Left lung (tissue), 10 donors: ENCODE results near the gene ING4. TPM values are rescaled to one million over a fixed set of nuclear protein-coding genes. Genes with fewer than 3 reads are reported as not detected.

Experiments used
- ATAC-seq: fragments of 200-7000 bp; cut with Tn5 transposase; one replicate; pipeline ENCODE4 v1.9.1; 2020; ENCODE audit warnings: moderate library complexity
- DNase-seq, 4 donors: peaks; one replicate each; pipeline ENCODE4 v3.0.0-alpha.2; 2013 to 2020
- H3K27ac ChIP-seq, 2 donors: fragments of 200-600 bp; sonication (generic) in 1 of 2; one replicate each; pipeline versions ENCODE4 v1.5.0 to v1.8.0; 2020 to 2021
- H3K27me3 ChIP-seq, 2 donors: fragments of 200-600 bp; sonication (generic) in 1 of 2; one replicate each; pipeline versions ENCODE4 v1.5.0 to v1.8.0; 2020 to 2021
- H3K36me3 ChIP-seq, 2 donors: fragments of 200-600 bp; sonication (generic) in 1 of 2; one replicate each; pipeline versions ENCODE4 v1.5.0 to v1.8.0; 2020 to 2021
- H3K4me1 ChIP-seq, 2 donors: fragments of 200-600 bp; one replicate each; pipeline ENCODE4 v1.8.0; 2021
- H3K4me3 ChIP-seq, 2 donors: fragments of 200-600 bp; sonication (generic) in 1 of 2; one replicate each; pipeline versions ENCODE4 v1.5.0 to v1.8.0; 2020 to 2021; ENCODE audit warnings: mild to moderate bottlenecking in 1 of 2
- H3K9me3 ChIP-seq, 2 donors: fragments of 200-600 bp; sonication (generic) in 1 of 2; one replicate each; pipeline versions ENCODE4 v1.5.0 to v1.8.0; 2020 to 2021
- CTCF ChIP-seq, 2 donors: fragments of 200-600 bp; sonication (generic) in 1 of 2; IDR thresholded peaks; one replicate each; pipeline versions ENCODE4 v1.5.0 to v1.8.0; 2021; ENCODE audit warnings: antibody characterized with exemption in 2 of 2
- intact Hi-C, 2 donors: fragments of 100-400 bp; cut with DNase I; formaldehyde crosslinking; loops; one replicate each; pipeline versions ENCODE4 v1.11.2 to v1.14.2; 2022
- polyA plus RNA-seq, 6 donors: library from polyadenylated mRNA; unstranded; fragments of 120-200 nt; gene quantifications; one replicate each; pipeline ENCODE4 v1.2.1, GENCODE V29; 2013; ENCODE audit not compliant: insufficient read length in 6 of 6
- total RNA-seq, 2 donors: library from RNA; stranded (reverse); fragmentation: NEBNext Ultra II Directional; extraction: Animal tissue kit (Norgen Biotek cat#: 25700); gene quantifications; one replicate each; pipeline ENCODE4 v1.2.1, GENCODE V29; 2021
- donor health status: DM: no; HTN: yes; CAD: no.
- donor health status: DM: no; HTN: no; CAD: no.

The ING4 gene
- total and polyA plus RNA-seq, 8 donors: 23.1 to 113 (median 98.7) TPM

DNA sequence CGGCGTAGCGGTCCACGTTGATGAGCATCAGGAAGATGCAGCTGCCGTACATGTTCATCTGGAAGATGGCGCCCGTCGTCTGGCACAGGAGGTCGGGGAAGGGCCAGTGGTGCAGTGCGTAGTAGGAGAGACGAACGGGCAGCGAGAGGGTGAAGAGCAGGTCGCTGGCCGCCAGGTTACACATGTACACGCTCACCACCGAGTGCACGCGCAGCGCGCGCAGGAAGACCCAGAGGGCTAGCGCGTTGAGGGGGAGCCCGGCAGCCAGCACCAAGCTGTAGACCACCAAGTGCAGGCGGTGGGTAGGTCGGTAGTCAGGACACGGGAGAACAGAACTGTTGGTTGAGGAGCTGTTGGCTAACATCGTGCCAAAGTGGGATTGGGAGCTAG is 42.0 kb downstream of the ING4 start:
- intact Hi-C loops: no loop called here
- Histone ChIP-seq H3K36me3 (no peaks in the 10 kb centered on the region), H3K4me1 (peaks cover 0 to 17% of the 10 kb centered on the region in 2 donors), H3K27ac (no peak overlapping the region), H3K27me3 (peaks cover 0 to 15% of the 10 kb centered on the region in 2 donors), H3K9me3 (no peaks in the 10 kb centered on the region), H3K4me3 (peak overlapping the region in 1 of 2 donors; percentile 36)
- DNase-seq (no peak), ATAC-seq (no peak)
- TF ChIP-seq CTCF (IDR thresholded peaks at IDR 0.05): no peak

- DNase-seq (peak in 3 of 4 donors; percentile 56 to 91 (median 71)), ATAC-seq (peak; percentile 69)
- TF ChIP-seq CTCF (IDR thresholded peaks at IDR 0.05): peak; percentile 53 to 82
- H3K27me3 ChIP-seq: peaks cover 0 to 15% of the 10 kb centered on the region in 2 donors
- H3K4me3 ChIP-seq: peak overlapping the region in 1 of 2 donors; percentile 36
- H3K4me1 ChIP-seq: peaks cover 0 to 17% of the 10 kb centered on the region in 2 donors
- no peaks in the 10 kb centered on the region for H3K9me3 ChIP-seq
- no peak overlapping the region for H3K27ac ChIP-seq
- H3K36me3 ChIP-seq: no peaks in the 10 kb centered on the region
- intact Hi-C loops: no loop called here
These were observed 42.6 kb downstream of the ING4 start for GRCh38 chr12:6620137-6620884.

DNA sequence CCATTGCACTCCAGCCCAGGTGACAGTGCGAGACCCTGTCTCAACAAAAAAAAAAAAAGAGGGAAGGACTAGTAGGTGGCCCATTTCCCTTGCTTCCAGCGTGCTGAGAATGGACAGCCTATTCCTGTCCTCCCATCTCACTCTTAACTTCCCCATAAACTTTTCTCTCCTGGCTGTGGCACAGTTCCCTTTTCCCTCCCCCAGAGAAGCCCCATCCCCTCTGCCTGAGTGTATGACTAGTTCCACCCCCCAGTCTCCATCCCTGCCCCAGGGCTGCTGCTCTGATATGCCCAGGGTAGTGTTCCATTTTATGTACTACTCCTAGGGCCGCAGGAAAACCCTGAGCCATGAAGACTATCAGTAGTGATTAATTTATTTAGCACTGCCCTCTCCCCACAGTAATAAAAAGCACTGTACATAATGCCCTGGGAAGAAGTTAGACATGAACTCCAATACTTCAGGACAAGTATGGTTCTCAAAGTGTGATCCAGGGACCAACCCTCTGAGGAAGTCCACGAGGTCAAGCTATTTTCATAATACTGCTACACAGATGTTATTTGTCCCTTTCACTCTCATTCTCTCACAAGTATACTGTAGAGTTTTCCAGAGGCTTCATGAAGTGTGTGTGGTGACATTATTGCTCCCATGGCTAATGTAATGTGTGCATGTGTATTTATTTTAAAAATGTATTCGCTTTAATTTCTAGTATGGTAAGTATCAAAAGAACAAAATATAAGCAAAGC is 44.3 kb downstream of the ING4 start:
- H3K4me3 ChIP-seq: no peak overlapping the region
- DNase-seq (peak in 2 of 4 donors; percentile 85 to 91), ATAC-seq (no peak)
- no peaks in the 10 kb centered on the region for H3K36me3 ChIP-seq
- no peaks in the 10 kb centered on the region for H3K9me3 ChIP-seq
- intact Hi-C loops: loop anchor here in 1 of 2 donors (10.0 kb wide), 1 partner anchor 76 kb away; no protein-coding TSS in a partner anchor
- H3K27ac ChIP-seq: peak overlapping the region in 1 of 2 donors; percentile 13
- no peak for TF ChIP-seq CTCF (IDR thresholded peaks at IDR 0.05)
- peaks cover 0 to 15% of the 10 kb centered on the region in 2 donors for H3K27me3 ChIP-seq
- peaks cover 0 to 24% of the 10 kb centered on the region in 2 donors for H3K4me1 ChIP-seq

GRCh38 chr12:6615802-6616201 is 47.1 kb downstream of the ING4 start:
- Histone ChIP-seq H3K4me1 (peaks cover 9 to 45% of the 10 kb centered on the region in 2 donors), H3K27ac (no peak overlapping the region), H3K36me3 (no peaks in the 10 kb centered on the region), H3K27me3 (peaks cover 0 to 12% of the 10 kb centered on the region in 2 donors), H3K4me3 (no peak overlapping the region), H3K9me3 (no peaks in the 10 kb centered on the region)
- intact Hi-C loops: loop anchor here in 1 of 2 donors (10.0 kb wide), 1 partner anchor 79 kb away; no protein-coding TSS in a partner anchor
- DNase-seq (no peak), ATAC-seq (no peak)
- TF ChIP-seq CTCF (IDR thresholded peaks at IDR 0.05): no peak
